ENCODE data around the gene PINLYP. TPM values are rescaled to one million over a fixed set of nuclear protein-coding genes. Genes with fewer than 3 reads are reported as not detected.
A peak's percentile ranks its signal among the peaks of the same experiment; 100 is the strongest.

Gene PINLYP
- total and polyA plus RNA-seq, 7 donors, result 0.66 to 1.3 (median 0.88) TPM; not detected in 1

DNA sequence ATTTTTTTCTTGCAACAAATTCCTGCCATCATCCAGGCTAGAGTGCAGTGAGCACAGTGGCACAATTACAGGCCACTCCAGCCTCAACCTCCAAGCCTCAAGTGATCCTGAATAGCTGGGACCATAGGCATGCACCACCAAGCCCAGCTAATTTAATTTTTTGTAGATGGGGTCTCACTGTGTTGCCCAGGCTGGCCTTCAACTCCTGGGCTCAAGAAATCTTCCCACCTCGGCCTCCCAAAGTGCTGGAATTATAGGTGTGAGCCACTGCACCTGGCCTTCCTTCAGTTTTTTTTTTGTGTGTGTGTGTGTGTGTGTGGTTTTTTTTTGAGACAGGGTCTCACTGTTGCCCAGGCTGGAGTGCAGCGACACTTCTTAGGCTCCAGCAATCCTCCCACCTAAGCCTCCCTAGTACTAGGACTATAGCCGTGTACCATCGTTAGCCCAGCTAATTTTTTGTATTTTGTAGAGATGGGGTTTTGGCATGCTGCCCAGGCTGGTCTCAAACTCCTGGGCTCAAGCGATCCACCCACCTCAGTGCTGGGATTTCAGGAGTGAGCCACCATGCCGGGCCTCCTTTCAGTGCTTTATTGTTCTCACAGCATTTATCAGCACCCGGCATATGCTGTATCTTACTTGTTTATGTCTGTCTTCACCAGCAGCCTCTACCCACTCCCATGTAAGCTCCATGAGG is 30.4 kb downstream of the PINLYP start:
- Histone ChIP-seq H3K4me1 (no peaks in the 10 kb centered on the region), H3K9me3 (no peaks in the 10 kb centered on the region), H3K36me3 (ENCODE audit: insufficient read depth in 1 of 2, low read depth in 1 of 2) (peaks cover 3 to 40% of the 10 kb centered on the region in 2 donors), H3K4me3 (no peak overlapping the region), H3K27ac (peak overlapping the region; percentile 36), H3K27me3 (ENCODE audit: insufficient read depth in 3 of 3, low read length in 2 of 3) (no peaks in the 10 kb centered on the region)
- 80 to 82% (median 81%) methylated on average over 7 of the region's 7 CpGs for WGBS, 3 donors
- no peak for ATAC-seq
- no peak for DNase-seq
- TF ChIP-seq, protein P1, sequence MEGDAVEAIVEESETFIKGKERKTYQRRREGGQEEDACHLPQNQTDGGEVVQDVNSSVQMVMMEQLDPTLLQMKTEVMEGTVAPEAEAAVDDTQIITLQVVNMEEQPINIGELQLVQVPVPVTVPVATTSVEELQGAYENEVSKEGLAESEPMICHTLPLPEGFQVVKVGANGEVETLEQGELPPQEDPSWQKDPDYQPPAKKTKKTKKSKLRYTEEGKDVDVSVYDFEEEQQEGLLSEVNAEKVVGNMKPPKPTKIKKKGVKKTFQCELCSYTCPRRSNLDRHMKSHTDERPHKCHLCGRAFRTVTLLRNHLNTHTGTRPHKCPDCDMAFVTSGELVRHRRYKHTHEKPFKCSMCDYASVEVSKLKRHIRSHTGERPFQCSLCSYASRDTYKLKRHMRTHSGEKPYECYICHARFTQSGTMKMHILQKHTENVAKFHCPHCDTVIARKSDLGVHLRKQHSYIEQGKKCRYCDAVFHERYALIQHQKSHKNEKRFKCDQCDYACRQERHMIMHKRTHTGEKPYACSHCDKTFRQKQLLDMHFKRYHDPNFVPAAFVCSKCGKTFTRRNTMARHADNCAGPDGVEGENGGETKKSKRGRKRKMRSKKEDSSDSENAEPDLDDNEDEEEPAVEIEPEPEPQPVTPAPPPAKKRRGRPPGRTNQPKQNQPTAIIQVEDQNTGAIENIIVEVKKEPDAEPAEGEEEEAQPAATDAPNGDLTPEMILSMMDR (IDR thresholded peaks at IDR 0.05), result no peak
- intact Hi-C loops (cut with DNase I), result no loop called here

DNA sequence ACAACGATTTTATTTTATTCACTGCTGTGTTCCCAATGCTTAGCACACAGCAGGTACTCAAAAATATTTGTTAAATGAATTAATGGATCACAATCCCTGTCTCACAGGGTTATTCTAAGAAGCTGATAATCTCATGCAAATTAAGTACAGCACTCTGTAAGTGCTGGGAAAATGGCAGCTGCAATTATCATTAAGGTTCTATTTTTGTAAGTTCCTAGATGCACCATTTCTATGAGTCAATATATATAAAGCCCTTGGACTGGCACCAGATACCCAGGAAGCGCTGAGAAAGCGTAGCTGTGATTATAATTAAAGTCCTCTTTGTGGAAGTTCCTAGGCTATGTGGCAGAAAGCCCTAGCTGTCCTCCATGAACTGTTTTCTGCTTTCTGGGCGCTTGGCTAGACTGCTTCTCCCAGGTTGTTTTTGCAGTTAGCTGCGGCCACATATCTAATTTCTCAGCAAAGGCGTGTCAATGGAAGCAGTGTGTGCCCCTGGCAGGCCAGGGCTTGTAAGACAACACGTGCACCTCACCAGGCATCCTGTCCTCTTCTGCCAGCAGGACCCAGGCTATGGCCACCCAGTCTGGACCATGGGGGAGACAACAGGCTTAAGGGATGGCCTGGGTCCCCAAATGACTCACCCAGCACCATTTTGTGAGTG is 31.1 kb downstream of the PINLYP start:
- intact Hi-C loops (cut with DNase I), result no loop called here
- Histone ChIP-seq H3K9me3 (no peaks in the 10 kb centered on the region), H3K4me3 (no peak overlapping the region), H3K4me1 (no peaks in the 10 kb centered on the region), H3K27me3 (ENCODE audit: insufficient read depth in 3 of 3, low read length in 2 of 3) (no peaks in the 10 kb centered on the region), H3K27ac (peak overlapping the region; percentile 36), H3K36me3 (ENCODE audit: insufficient read depth in 1 of 2, low read depth in 1 of 2) (peaks cover 0 to 36% of the 10 kb centered on the region in 2 donors)
- 71 to 78% (median 77%) methylated on average over 7 of the region's 7 CpGs for WGBS, 3 donors
- ATAC-seq (peak in 2 of 4 donors; percentile 36 to 40), DNase-seq (no peak)
- TF ChIP-seq, protein P1 (IDR thresholded peaks at IDR 0.05), result no peak

DNA sequence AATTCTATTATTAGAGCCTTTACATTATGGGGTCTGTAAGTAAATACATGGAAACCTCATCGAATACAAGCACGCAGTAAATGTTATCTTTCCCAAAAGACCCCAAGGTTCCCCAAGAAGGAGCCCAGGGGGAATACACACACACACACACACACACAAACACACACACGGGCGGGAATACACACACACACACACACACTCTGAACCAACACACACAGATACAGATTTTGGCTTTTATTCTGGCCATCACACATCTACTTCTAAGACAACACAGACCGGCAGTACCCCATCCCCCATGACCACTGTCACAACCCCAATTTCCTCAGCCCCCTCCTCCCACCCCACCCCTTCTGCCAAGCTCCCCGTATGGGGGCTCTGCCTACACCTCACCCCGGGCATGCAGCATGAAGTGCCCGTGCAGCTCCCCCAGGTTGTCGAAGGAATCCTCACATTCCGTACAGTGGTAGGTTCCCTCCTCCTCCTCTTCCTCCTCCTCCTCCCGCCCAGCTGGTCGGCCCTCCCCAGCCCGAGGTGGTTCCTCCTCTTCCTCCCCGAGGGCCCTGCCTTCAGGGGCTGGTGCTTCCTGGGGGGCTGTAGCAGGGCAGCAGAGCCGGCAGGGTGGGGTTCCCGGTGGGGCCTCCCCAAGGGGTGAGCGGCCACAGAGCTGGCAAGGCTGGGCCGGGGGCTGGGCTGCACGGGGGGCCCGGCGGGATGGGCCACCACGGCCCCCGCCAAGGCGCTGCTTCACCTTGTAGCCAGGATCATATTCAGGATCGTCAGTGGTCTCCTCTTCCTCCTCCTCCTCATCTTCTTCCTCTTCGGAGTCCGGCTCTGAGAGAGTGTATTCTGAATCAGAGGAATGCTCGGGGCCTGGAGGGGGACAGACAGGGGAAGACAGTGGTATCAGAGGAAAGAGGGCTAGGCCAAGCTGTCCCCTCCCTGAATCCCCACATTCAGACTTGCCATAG is 31.9 kb downstream of the PINLYP start:
- Histone ChIP-seq H3K27me3 (ENCODE audit: insufficient read depth in 3 of 3, low read length in 2 of 3) (no peaks in the 10 kb centered on the region), H3K36me3 (ENCODE audit: insufficient read depth in 1 of 2, low read depth in 1 of 2) (peaks cover 0 to 36% of the 10 kb centered on the region in 2 donors), H3K4me3 (no peak overlapping the region), H3K4me1 (no peaks in the 10 kb centered on the region), H3K27ac (peak overlapping the region; percentile 36), H3K9me3 (no peaks in the 10 kb centered on the region)
- DNase-seq (no peak), ATAC-seq (no peak)
- 76 to 79% (median 77%) methylated on average over 23 to 28 of the region's 28 CpGs for WGBS, 3 donors
- TF ChIP-seq, protein P1 (IDR thresholded peaks at IDR 0.05), result no peak
- intact Hi-C loops (cut with DNase I), result no loop called here

DNA sequence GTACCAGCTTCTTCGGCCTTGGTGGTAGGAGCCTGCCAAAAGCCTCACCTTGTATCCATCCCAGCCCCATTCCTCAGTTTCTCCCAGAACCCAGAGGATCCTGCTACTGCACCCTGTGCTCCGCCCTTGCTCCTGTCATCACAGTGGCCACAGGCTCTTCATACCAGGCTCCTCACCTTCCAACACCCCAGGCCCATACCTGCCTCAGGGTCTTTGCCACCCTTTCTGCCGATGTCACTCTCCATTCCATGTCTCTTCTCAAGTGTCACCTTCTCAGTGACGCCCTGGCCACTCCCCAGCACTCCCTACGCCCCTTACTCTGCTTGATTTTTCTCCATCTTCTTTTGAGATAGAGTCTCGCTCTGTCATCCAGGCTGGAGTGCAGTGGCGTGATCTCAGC is 34.3 kb downstream of the PINLYP start:
- TF ChIP-seq, protein P1 (IDR thresholded peaks at IDR 0.05), result no peak
- Histone ChIP-seq H3K27me3 (ENCODE audit: insufficient read depth in 3 of 3, low read length in 2 of 3) (no peaks in the 10 kb centered on the region), H3K27ac (no peak overlapping the region), H3K9me3 (no peaks in the 10 kb centered on the region), H3K36me3 (ENCODE audit: insufficient read depth in 1 of 2, low read depth in 1 of 2) (peaks cover 0 to 42% of the 10 kb centered on the region in 2 donors), H3K4me1 (no peaks in the 10 kb centered on the region), H3K4me3 (no peak overlapping the region)
- intact Hi-C loops (cut with DNase I), result no loop called here
- no peak for DNase-seq
- peak in 1 of 4 donors; percentile 9 for ATAC-seq
- WGBS, 3 donors, result 85 to 87% (median 87%) methylated on average over 7 of the region's 7 CpGs
